GM21526 (cell line): Measurements from ENCODE around the gene OR7C1.
"Not testable (repeated sequence)": the region's sequence is repeated elsewhere in the genome, so short reads cannot be mapped to it uniquely, and the experiment has no call there.

Experiments used
- ATAC-seq: cut with Tn5 transposase; IDR thresholded peaks from one replicate; pipeline ENCODE4 v1.9.1; 2021; ENCODE audit warnings: moderate library complexity; ENCODE audit not compliant: unreplicated experiment, low FRiP score

OR7C1 gene

DNA sequence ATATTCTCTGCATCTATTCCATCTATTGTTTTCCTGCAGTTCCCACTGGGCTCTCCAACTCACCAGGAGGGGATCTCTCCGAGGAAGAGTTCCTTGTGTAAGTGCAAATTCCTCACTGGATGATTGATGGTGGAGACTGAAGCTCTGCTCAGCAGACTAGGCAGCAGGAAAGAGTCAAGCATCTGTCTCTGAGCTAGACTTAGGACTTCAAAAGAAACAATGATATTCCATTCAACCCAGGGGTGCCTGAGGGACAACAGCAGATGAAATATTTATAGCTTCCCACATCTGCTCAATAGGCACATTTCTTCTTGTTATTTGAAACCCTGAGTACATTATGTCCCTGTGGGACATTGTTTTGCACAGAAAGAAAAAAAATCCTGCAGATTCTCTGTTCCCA, at the start of gene OR7C1, which contains the start of gene OR7A5:
OR7C1 (minus strand) TSS at position 175 of the 400 bp plus-strand sequence. CDS start 35,049 bp downstream, outside the sequence.
OR7A5 (minus strand) TSS at position 175 of the 400 bp plus-strand sequence. CDS start 6,944 bp downstream, outside the sequence.
- no peak for ATAC-seq

DNA sequence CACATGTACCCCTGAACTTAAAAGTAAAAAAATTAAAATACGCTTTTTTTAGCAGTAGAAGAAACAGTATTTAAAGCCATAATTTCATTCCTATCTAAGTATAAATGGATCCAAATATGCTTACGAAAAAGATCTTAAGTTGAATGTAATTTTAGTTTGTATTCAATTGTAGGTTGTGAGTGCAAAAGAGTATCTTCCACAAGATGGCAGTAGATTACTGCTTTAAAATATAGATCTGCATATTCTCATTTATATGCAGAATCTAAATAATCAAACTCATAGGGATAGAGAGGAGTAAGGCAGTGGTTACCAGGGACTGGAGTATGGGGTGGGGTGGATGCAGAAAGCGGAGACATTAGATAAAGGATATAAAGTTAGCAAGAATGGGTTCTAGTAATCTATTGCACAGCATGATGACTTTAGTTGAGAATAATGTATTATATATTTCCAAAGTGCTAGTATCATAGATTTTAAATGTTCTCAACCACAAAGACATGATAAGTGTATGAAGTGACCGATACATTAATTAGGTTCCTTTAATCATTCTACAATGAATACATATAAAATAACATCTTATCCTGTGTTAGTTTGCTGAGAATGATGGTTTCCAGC, 36.7 kb upstream of the OR7C1 start:
- ATAC-seq = no peak

DNA sequence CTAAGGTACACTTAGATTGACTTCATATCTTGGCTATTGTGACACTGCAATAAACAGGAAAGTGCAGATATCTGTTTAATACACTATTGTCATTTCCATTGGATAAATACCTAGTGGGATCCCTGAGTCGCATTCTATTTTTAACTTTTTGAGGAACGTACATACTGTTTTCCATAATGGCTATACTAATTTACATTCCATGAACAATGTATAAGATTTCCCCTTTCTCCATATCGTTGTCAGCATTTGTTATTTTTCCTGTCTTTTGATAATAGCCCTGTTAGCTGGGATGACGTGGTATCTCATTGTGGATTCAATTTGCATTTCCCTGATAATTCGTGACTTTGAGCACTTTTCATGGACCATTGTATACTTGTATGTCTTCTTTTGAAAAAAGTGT, 33.5 kb upstream of the OR7C1 start:
- no peak for ATAC-seq

DNA sequence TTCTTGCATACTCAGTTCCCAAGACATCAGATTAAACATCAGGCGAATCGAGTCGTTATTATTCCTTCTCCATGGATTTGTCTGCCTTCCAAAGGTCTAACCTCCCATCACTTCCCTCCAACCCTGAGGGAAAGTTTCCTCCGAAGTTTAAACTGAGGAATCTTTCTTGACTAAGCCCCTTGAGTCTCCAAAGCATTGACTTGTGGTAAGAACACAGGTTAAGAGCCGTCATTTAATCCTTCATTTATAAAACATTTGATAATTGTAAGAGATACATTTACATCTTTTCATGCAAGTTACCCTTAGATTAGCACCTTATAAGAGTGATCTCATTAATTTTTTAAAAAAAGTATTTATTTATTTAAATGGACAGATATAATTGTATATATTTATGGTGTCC, 13.8 kb upstream of the OR7C1 start, which contains the start of gene OR7A10:
OR7A10 (minus strand) TSS at position 101 of the 400 bp plus-strand sequence. CDS start 7,045 bp downstream, outside the sequence.
- ATAC-seq = no peak

DNA sequence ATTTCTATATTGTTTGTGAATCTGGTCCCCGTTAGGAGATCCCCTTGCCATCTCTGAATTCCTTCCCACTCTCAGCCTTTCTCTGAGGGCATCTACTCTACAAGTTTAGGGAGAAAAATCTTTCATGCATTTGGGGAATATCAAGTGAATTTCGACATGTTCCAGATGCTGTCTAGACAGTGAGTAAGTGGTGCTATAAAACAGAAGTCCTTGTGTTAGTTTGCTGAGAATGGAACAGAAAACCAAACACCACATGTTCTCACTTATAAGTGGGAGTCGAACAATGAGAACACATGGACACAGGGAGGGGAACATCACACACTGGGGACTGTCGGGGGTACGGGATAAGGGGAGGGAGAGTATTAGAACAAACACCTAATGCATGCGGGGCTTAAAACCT, 8.6 kb upstream of the OR7C1 start:
- ATAC-seq = no peak

DNA sequence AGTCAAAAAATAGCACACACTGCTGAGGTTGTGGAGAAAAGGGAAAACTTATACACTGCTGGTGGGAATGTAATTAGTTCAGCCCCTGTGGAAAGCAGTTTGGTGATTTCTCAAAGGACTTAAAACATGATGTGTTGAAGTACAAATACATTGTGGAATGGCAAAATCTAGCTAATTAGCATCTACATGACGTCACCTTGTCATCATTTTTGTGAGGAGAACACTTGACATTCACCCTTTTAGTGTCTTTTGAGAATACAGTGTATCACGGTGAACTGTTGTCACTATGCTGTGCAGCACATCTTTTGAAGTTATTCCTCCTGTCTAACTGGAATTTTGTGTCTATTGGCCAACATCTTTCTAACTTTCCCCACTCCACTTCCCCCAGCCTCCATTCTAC, 8.2 kb upstream of the OR7C1 start:
- ATAC-seq = no peak

DNA sequence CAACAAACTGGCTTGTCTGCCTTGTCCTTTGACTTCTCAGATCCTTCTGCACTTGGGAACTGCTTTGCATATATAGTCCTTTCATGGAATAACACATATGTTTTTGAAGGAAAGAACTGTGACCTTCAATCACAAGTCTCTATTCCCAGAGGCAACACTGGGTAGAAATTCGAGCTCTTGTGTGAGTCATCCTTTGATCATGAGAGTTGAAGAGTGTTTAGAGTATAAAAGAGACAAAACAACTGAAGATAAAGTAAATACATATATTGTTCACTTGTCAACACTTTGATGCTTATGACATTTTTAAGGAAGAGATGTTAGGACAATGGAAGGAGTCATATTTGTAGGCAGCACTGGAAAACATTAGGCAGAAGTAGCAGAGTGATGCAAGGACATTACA, 5.2 kb upstream of the OR7C1 start:
- no peak for ATAC-seq

DNA sequence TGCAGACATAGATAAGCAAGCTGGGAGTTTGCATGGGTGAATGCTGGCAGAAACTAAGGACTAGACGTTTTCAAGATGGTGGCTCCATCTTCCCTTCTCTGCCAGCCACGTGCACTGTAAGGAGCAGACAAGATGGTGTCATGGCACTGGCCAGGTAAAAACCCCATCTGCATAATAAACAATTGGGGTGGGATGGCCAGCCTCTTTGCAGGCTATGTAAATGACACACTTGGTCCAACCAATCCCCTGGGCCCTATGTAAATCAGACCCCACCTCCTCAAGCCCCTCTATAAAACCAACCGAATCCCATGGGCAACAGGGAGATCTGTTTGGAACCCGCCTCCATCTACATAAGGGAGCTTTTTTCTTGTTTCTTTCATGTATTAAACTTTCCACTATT, 2.4 kb upstream of the OR7C1 start:
- no peak for ATAC-seq

DNA sequence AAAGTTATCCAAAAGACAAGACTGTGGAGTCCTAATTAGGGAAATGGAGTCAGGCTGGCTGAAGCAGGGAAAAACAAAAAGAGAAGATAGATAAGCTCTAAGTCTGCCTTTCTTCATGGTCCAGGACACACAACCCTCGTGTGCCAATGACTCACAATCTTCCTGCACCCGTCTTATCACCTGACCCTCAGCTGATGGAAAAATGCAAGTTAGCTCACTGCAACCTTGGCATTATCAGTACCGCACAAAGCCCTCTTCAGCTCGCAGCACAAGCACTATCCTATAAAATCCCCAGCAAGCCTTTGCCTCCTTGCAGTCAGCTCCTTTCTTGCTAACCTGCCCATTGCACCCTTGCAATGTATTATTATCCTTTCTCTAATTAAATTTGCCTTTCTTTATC, 4.3 kb downstream of the OR7C1 start:
- no peak for ATAC-seq

DNA sequence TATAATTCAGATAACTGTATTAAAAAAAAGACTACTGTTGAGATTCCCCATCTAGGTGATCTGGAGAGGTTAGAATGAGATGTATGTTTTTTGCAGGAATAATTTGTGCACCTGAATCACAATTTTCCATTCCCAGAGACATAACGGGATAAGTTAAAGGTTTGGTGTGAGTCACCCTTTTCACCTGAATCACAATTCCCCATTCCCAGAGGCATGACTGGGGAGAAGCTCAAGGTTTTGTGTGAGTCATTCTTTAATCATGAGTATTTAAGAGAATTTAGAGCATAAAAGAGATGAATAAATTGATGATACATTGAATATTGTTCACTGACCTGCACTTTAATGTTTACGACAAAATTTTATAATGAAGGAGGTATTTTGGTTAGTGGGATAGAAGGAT, 9.0 kb downstream of the OR7C1 start:
- ATAC-seq = no peak

DNA sequence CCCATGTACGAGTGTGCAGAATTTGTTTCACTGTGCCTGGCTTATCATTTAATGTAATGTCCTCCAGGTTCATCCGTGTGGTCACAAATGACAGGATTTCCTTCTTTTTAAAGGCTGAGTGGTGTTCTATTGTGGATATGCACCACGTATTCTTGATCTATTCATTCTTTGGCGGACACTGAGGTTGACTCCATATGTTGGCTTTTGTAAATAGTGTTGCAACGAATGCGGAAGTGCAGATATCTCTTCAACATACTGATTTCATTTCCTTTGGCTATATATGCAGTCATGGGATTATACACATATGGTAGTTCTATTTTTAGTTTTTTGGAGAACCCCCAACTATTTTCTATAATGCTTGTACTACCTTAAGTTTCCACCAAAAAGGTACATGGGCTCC, 13.0 kb downstream of the OR7C1 start:
- ATAC-seq = no peak

DNA sequence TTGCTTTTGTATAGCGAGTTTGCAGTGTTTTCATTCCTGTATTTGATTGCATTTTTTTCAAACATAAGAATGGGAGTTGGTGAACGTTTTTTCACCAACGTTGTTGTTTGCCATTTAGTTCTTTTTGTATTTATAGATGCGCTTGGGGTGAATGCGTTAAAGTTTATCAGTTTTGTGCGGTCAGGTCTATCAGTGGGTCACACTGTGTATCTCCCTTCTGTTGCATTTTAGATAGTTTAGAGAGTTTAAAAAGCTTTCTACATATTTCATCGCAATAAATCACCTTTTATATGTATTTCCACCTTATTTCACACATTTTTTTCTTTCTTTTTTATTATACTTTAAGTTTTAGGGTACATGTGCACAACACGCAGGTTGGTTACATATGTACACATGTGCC, 16.4 kb downstream of the OR7C1 start:
- no peak for ATAC-seq

DNA sequence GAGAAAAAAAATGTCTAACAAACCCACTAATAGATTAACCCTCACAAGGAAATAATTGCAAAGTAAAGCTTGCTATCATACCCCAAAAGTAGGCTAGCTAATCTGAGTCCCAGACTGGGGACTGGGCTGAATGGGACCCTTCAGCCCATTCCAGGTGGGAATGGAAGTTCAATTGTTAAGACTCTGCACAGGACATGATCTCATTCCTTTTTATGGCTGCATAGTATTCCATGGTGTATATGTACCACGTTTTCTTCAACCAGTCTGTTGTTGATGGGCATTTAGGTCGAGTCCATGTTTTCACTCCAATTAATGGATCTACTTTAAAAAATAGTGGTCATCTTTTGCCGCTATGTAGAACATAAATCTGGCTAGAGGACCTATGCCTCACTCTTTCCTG, 17.9 kb downstream of the OR7C1 start:
- no peak for ATAC-seq

DNA sequence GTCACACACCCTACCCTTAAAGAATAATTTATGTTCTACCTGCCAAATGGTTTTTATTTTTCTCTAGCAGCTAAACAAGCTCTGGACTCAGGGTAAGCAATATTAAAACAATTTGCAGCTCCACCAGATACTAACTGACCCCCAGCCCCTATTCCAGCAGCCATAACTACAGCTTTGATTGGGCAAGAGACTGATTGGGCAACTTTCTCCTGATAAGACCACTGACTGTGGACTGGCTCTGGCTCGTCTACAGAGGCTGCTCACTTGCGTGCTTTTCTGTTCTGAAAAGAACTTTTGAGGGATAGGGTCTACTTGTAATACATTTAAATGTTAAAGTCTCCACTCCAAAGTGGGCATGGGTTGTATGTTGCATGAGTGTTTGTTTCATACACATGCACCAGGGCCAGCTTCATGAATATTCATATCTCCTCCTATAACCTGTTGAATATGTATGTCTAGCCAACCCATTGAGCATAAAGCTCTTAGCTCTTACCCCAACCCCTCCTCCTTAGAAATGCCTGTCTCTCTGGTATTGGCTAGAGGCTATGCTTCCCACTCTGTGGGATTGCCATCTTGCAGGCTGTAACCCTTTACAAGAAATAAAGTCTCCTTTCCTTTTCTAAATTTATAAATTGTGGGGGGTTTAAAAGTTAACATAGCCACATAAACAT, 19.9 kb downstream of the OR7C1 start:
- no peak for ATAC-seq

DNA sequence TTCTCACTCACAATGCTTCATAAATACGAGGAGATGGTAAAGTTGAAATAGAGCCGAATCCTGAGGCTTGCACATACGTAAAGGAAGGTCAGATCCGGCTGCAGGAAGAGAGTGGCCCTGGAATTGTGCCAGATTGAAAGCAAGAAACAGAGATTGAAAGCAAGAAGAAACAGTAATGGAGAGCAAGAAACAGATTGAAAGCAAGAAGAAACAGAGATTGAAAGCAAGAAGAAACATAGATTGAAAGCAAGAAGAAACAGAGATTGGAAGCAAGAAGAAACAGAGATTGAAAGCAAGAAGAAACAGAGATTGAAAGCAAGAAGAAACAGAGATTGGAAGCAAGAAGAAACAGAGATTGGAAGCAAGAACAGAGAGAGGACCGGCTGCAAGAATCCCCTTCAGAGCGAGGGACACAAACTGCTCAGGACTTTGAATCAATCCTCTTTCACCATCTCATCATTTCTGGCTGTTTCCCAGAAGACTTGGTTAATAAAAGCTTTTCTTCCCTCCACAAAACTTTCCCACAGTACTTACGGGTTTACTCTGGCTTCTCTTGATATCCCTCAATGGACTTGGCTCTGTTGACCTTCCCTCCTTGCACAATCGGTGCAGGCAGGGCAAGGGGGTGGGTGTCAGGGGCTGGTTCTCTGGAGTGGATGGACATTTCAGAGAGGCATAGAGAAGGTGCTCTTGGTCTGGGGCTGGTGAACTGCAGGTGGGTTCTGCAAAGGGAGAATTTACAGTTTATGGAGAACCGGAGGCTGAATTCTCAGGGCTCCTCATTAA, 25.5 kb downstream of the OR7C1 start:
- ATAC-seq = no peak

DNA sequence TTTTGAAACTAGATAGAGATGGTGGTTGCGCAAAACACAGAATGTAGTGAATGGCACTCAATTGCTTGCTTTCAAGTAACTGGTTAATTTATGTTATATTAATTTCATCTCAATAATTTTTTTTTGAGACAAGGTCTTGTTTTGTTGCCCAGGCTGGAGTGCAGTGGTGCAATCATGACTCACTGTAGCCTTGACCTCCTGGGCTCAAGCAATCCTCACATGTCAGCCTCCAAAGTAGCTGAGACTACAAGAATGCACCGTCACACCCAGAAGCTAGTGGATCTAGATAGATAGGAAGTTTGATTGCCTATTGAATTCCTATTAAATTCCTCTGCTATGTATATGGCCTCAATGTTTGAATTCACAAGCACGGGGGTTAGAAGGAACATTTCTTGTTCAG, 30.2 kb downstream of the OR7C1 start:
- no peak for ATAC-seq

DNA sequence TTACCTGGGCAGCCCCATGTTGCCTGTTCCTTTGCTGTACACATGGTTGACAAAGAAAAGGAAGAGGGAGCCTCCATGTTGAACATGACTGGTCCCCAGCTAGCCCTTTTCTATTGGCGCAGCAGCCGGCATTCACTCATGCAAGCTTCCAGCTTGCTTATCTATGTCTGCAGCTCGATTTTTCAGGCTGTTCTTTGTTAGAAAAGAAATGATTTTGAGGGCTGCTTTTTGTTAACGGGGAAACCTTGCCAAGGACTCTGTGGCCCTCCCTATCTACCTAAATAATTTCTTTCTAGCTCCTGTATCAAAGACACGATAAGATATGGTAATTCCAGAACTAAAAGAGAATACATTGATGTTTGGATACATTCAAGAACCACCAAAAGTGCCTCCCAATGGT, 36.2 kb downstream of the OR7C1 start:
- ATAC-seq = no peak

DNA sequence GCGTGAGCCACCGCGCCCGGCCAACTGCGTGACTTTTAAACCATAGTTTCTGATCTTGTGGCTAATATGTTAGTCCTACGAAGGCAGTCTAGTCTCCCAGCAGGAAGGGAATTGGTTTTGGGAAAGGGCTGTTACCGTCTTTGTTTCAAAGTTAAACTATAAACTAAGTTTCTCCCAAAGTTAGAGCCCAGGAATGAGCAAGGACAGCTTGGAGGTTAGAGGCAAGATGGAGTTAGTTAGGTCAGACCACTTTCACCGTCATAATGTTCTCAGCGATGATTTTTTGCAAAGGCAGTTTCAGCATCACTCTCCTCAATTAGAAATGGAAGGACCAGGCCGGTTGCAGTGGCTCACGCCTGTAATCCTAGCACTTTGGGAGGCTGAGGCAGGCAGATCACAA, 39.0 kb downstream of the OR7C1 start:
- ATAC-seq = no peak

DNA sequence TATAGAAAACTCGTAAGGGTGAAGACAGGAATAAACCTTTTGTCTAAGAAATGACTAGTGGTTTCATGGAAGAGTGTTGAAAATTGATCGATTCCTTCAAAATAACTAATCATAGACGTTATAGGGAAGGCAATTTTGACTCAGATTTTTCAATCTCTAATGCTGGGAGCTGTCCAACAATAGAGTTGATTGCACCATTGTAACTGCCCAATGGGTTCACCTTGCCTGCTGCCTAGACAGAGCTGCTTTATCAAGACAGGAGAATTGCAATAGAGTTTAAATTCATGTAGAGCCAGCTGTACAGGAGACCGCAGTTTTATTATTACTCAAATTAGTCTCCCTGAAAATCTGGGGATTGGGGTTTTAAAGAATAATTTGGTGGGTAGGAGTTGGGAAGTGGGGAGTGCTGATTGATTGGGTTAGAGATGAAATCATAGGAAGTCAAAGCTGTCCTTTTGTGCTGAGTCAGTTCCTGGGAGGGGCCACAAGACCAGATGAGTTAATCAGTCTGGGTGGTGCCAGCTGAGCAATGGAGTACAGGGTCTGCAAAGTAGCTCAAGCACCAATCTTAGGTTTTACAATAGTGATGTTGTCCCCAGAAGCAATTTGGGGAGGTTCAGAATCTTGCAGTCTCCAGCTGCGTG, 39.8 kb downstream of the OR7C1 start:
- ATAC-seq = no peak

DNA sequence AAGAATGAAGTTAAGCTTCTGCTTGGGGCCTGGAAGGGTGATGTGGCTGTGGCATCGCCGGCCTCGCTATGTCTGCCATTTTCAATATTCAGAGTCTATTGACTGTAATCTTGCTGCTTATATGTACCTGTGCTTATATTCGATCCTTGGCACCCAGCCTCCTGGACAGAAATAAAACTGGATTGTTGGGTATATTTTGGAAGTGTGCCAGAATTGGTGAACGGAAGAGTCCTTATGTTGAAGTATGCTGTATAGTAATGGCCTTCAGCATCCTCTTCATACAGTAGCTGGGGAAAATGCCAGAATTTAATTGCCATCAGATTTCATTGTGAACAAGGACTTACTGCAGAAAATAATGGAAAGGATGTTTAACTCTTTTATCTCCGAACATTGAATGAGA, 42.7 kb downstream of the OR7C1 start:
- not testable (repeated sequence) for ATAC-seq

DNA sequence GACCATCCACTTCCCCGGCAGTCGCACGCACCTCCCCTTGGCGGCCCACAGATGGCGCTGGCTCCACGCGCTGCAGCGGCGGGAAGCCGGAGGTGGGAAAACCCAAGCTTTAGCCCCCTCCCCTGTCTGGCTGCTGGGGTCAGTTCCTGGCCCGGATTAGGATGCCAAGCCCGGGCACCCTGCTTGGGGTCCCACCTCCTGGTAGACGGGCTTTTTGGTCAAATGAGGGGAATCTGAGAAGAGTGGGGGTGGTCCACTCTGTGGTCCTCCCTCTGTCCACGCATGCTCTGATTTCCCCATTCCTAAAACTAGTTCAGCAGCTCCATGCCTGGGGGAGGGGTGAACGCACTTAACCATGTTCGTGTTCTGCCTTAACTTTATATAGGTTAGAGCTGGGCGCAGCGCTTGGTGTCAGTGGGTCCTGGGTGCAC, 48.5 kb downstream of the OR7C1 start:
- no peak for ATAC-seq
